Activated B cell treated with CpG ODN at 0.5 μM for 24 hours (primary cell): ENCODE results near the gene TSPYL1. TPM values are rescaled to one million over a fixed set of nuclear protein-coding genes. Genes with fewer than 3 reads are reported as not detected.

Experiments used
- ATAC-seq: fragments of 200-7000 bp; cut with Tn5 transposase; one replicate; pipeline ENCODE4 v1.10.0; 2021; ENCODE audit warnings: low read depth, mild to moderate bottlenecking, moderate library complexity
- CTCF ChIA-PET: fragments of 350-600 bp; sonication (Branson Sonifier 250); formaldehyde crosslinking; loops from one replicate; lab custom pipeline; 2021; ENCODE audit warnings: antibody characterized with exemption; lab: Charles Lee
- POLR2A ChIA-PET: fragments of 350-600 bp; sonication (Branson Sonifier 250); formaldehyde crosslinking; loops from one replicate; lab custom pipeline; 2021; ENCODE audit warnings: antibody characterized with exemption; lab: Charles Lee
- DNase-seq: peaks from one replicate; pipeline ENCODE4 v3.0.0; 2022
- H3K27ac Mint-ChIP-seq: one replicate; pipeline ENCODE4 v1.8.0; 2020; ENCODE audit warnings: mixed read lengths
- H3K27me3 Mint-ChIP-seq: one replicate; pipeline ENCODE4 v1.8.0; 2021; ENCODE audit warnings: mixed read lengths
- H3K36me3 Mint-ChIP-seq: one replicate; pipeline ENCODE4 v1.8.0; 2021; ENCODE audit warnings: low read depth, mixed read lengths
- H3K4me1 Mint-ChIP-seq: one replicate; pipeline ENCODE4 v1.8.0; 2021; ENCODE audit warnings: mixed read lengths
- H3K4me3 Mint-ChIP-seq: one replicate; pipeline ENCODE4 v1.8.0; 2020; ENCODE audit warnings: mild to moderate bottlenecking, mixed read lengths
- H3K9me3 Mint-ChIP-seq: one replicate; pipeline ENCODE4 v1.8.0; 2020; ENCODE audit warnings: mixed read lengths
- CTCF ChIP-seq: fragments of 200-600 bp; IDR thresholded peaks from one replicate; pipeline ENCODE4 v1.8.0; 2022; ENCODE audit warnings: antibody characterized with exemption, mild to moderate bottlenecking
- intact Hi-C: fragments of 100-400 bp; cut with micrococcal nuclease; formaldehyde crosslinking; loops from one replicate; pipeline ENCODE4 v1.15.1; 2024
- total RNA-seq: library from RNA; stranded (reverse); gene quantifications from 2 replicates; pipeline ENCODE4 v1.2.3, GENCODE V29; 2022

TSPYL1 gene
- total RNA-seq, 1 donor from 2014 or later: 68.4 TPM

- no peaks in the 10 kb centered on the region for H3K9me3 Mint-ChIP-seq
- H3K27ac Mint-ChIP-seq: no peak overlapping the region
- H3K36me3 Mint-ChIP-seq: no peaks in the 10 kb centered on the region
- CTCF ChIA-PET: no interaction called here
- H3K4me3 Mint-ChIP-seq: no peak overlapping the region
- peaks cover 19% of the 10 kb centered on the region for H3K4me1 Mint-ChIP-seq
- intact Hi-C loops: no loop called here
- POLR2A ChIA-PET: no interaction called here
- no peak for ATAC-seq
- DNase-seq: no peak
- TF ChIP-seq CTCF: no peak
- H3K27me3 Mint-ChIP-seq: no peaks in the 10 kb centered on the region
These were observed 27.9 kb upstream of the TSPYL1 start for GRCh38 chr6:116307633-116308032.

GRCh38 chr6:116307001-116307400 is 27.3 kb upstream of the TSPYL1 start:
- ATAC-seq: no peak
- TF ChIP-seq CTCF: no peak
- H3K4me1 Mint-ChIP-seq: peaks cover 19% of the 10 kb centered on the region
- H3K27ac Mint-ChIP-seq: no peak overlapping the region
- no peaks in the 10 kb centered on the region for H3K36me3 Mint-ChIP-seq
- no peak for DNase-seq
- no peak overlapping the region for H3K4me3 Mint-ChIP-seq
- H3K27me3 Mint-ChIP-seq: no peaks in the 10 kb centered on the region
- intact Hi-C loops: no loop called here
- no peaks in the 10 kb centered on the region for H3K9me3 Mint-ChIP-seq
- ChIA-PET CTCF (interaction anchor here (1.5 kb wide), 1 partner anchor 86 kb away, joined by 3 read pairs; no protein-coding TSS in a partner anchor), POLR2A (no interaction called here)

GRCh38 chr6:116304538-116305097 is 24.9 kb upstream of the TSPYL1 start:
- H3K27ac Mint-ChIP-seq: no peak overlapping the region
- ChIA-PET CTCF (interaction anchor here (1.0 kb wide), 1 partner anchor 17 kb away, joined by 6 read pairs; no protein-coding TSS in a partner anchor), POLR2A (interaction anchor here (1.1 to 1.2 kb wide), 2 partner anchors 11 to 82 kb away, joined by 3 to 4 read pairs; no protein-coding TSS in a partner anchor)
- peaks cover 19% of the 10 kb centered on the region for H3K4me1 Mint-ChIP-seq
- DNase-seq: no peak
- no peaks in the 10 kb centered on the region for H3K36me3 Mint-ChIP-seq
- intact Hi-C loops: no loop called here
- H3K4me3 Mint-ChIP-seq: no peak overlapping the region
- no peaks in the 10 kb centered on the region for H3K27me3 Mint-ChIP-seq
- no peak for ATAC-seq
- no peak for TF ChIP-seq CTCF
- peaks cover 2% of the 10 kb centered on the region for H3K9me3 Mint-ChIP-seq

GRCh38 chr6:116301104-116301503 is 21.4 kb upstream of the TSPYL1 start:
- peaks cover 6% of the 10 kb centered on the region for H3K9me3 Mint-ChIP-seq
- H3K4me3 Mint-ChIP-seq: no peak overlapping the region
- TF ChIP-seq CTCF: no peak
- H3K4me1 Mint-ChIP-seq: peaks cover 25% of the 10 kb centered on the region
- ChIA-PET POLR2A (no interaction called here), CTCF (no interaction called here)
- ATAC-seq (no peak), DNase-seq (no peak)
- intact Hi-C loops: no loop called here
- H3K27ac Mint-ChIP-seq: no peak overlapping the region
- no peaks in the 10 kb centered on the region for H3K27me3 Mint-ChIP-seq
- no peaks in the 10 kb centered on the region for H3K36me3 Mint-ChIP-seq

- CTCF ChIA-PET: no interaction called here
- Mint-ChIP-seq H3K27me3 (no peaks in the 10 kb centered on the region), H3K36me3 (no peaks in the 10 kb centered on the region), H3K9me3 (peaks cover 6% of the 10 kb centered on the region), H3K27ac (no peak overlapping the region), H3K4me1 (peaks cover 25% of the 10 kb centered on the region), H3K4me3 (no peak overlapping the region)
- ATAC-seq (no peak), DNase-seq (no peak)
- TF ChIP-seq CTCF: no peak
- intact Hi-C loops: no loop called here
- POLR2A ChIA-PET: no interaction called here
These were observed 20.8 kb upstream of the TSPYL1 start for GRCh38 chr6:116300566-116300965.
